HepG2 (cell line): ENCODE results near the gene ZSWIM6. TPM values are rescaled to one million over a fixed set of nuclear protein-coding genes. Genes with fewer than 3 reads are reported as not detected.

Experiments used
- ATAC-seq: fragments of 200-7000 bp; cut with Tn5 transposase; 3 replicates; pipeline ENCODE4 v1.9.1; 2020; ENCODE audit warnings: mild to moderate bottlenecking, moderate library complexity
- BruUV-seq: library from RNA; stranded (reverse); fragments of 400-500 nt; replicated peaks from 2 replicates; lab custom pipeline; 2021; lab: Mats Ljungman, UMichigan
- CTCF ChIA-PET: fragments of 300-600 bp; formaldehyde crosslinking; extraction: SDS; loops from one replicate; lab custom pipeline; 2021; ENCODE audit warnings: low total read pairs, inconsistent platforms, low intra/inter-chr PET ratio; lab: Yijun Ruan, JAX
- POLR2A ChIA-PET: fragments of 350-600 bp; sonication (Branson Sonifier 250); formaldehyde crosslinking; loops from one replicate; lab custom pipeline; 2020; ENCODE audit warnings: antibody characterized with exemption, inconsistent platforms; lab: Yijun Ruan, JAX
- DNase-seq: peaks from one replicate; pipeline ENCODE4 v3.0.0-alpha.2; 2015; ENCODE audit warnings: low spot score
- FAIRE-seq: peaks from 3 replicates; lab custom pipeline; 2011; peaks lifted over from hg19 to GRCh38; lab: Jason Lieb, UNC
- H2AFZ ChIP-seq: one replicate; pipeline ENCODE4 v1.6.1; 2011; ENCODE audit warnings: low read length, inconsistent platforms
- H3K27ac ChIP-seq: fragments of 300-600 bp; 3 replicates; pipeline ENCODE4 v1.8.0; 2011; ENCODE audit warnings: mixed run types, mild to moderate bottlenecking, mixed read lengths, low read length, inconsistent platforms; ENCODE audit not compliant: insufficient read depth; ENCODE audit errors: extremely low read length
- H3K27me3 ChIP-seq, 2 experiments: fragments of 200-600 bp in 1 of 2; 2 replicates in 1 of 2; 3 replicates in 1 of 2; pipeline versions ENCODE4 v1.6.0 to v1.8.0; 2011; ENCODE audit warnings: low read length in 2 of 2, mild to moderate bottlenecking in 2 of 2, moderate library complexity in 2 of 2, inconsistent platforms in 1 of 2; ENCODE audit not compliant: insufficient read depth in 2 of 2, control insufficient read depth in 1 of 2
- H3K36me3 ChIP-seq, 2 experiments: fragments of 200-600 bp in 1 of 2; replicated peaks in 1 of 2; 2 replicates in 1 of 2; 3 replicates in 1 of 2; pipeline versions ENCODE4 v1.5.1 to v1.8.0; 2011; ENCODE audit warnings: low read length in 2 of 2, inconsistent platforms in 1 of 2; ENCODE audit not compliant: insufficient read depth in 2 of 2, control insufficient read depth in 1 of 2
- H3K4me1 ChIP-seq: 2 replicates; pipeline ENCODE4 v1.5.1; 2012; ENCODE audit warnings: low read length, inconsistent platforms; ENCODE audit not compliant: insufficient read depth
- H3K4me2 ChIP-seq: 2 replicates; pipeline ENCODE4 v1.6.0; 2011; ENCODE audit warnings: low read depth, low read length, inconsistent platforms
- H3K4me3 ChIP-seq, 3 experiments: fragments of 200-600 bp in 1 of 3; sonication (generic), shearing (Covaris generic) in 1 of 3; replicated peaks in 1 of 3; 2 replicates each; pipeline ENCODE4 v1.5.1; 2011 to 2016; ENCODE audit warnings: low read length in 3 of 3, inconsistent platforms in 2 of 3, low read depth in 2 of 3, mild to moderate bottlenecking in 2 of 3, control low read depth in 1 of 3, mixed read lengths in 1 of 3; ENCODE audit not compliant: insufficient read depth in 1 of 3
- H3K79me2 ChIP-seq: one replicate; pipeline ENCODE4 v1.6.1; 2011; ENCODE audit warnings: low read length, inconsistent platforms; ENCODE audit not compliant: insufficient read depth
- H3K9ac ChIP-seq: 2 replicates; pipeline ENCODE4 v1.6.0; 2011; ENCODE audit warnings: mild to moderate bottlenecking, low read depth, low read length, inconsistent platforms; ENCODE audit not compliant: insufficient read depth
- H3K9me3 ChIP-seq: 2 replicates; pipeline ENCODE4 v1.5.1; 2012; ENCODE audit warnings: mild to moderate bottlenecking, low read length
- H4K20me1 ChIP-seq: 2 replicates; pipeline ENCODE4 v1.6.0; 2011; ENCODE audit warnings: inconsistent platforms, mild to moderate bottlenecking, low read length, moderate library complexity; ENCODE audit not compliant: insufficient read depth
- ARID2 ChIP-seq: sonication (generic); formaldehyde crosslinking; IDR thresholded peaks from 2 replicates; pipeline ENCODE4 v1.8.1; 2022; ENCODE audit warnings: mild to moderate bottlenecking, missing genetic modification reagents, borderline replicate concordance
- CBX5 ChIP-seq: sonication (generic); formaldehyde crosslinking; IDR thresholded peaks from 2 replicates; pipeline ENCODE4 v1.4.0; 2020; ENCODE audit warnings: missing genetic modification reagents, borderline replicate concordance
- HOXA7 ChIP-seq: sonication (generic); formaldehyde crosslinking; IDR thresholded peaks from 2 replicates; pipeline ENCODE4 v1.8.1; 2022; ENCODE audit warnings: mild to moderate bottlenecking, missing genetic modification reagents, moderate library complexity
- IKZF4 ChIP-seq: sonication (generic); formaldehyde crosslinking; IDR thresholded peaks from 2 replicates; pipeline ENCODE4 v1.5.1; 2020; ENCODE audit warnings: borderline replicate concordance, mild to moderate bottlenecking, low read depth, missing genetic modification reagents; ENCODE audit errors: not compliant biosample characterization
- MIER3 ChIP-seq: IDR thresholded peaks from 2 replicates; pipeline ENCODE4 v1.6.1; 2016; ENCODE audit warnings: missing compliant biosample characterization, borderline replicate concordance
- NFRKB ChIP-seq: fragments of 450-650 bp; IDR thresholded peaks from 2 replicates; pipeline ENCODE4 v1.6.1; 2017
- PHF20 ChIP-seq: sonication (generic); formaldehyde crosslinking; IDR thresholded peaks from 2 replicates; pipeline ENCODE4 v1.5.0; 2020; ENCODE audit warnings: mild to moderate bottlenecking, missing genetic modification reagents
- SMAD1 ChIP-seq: sonication (generic); formaldehyde crosslinking; IDR thresholded peaks from 2 replicates; pipeline ENCODE4 v1.4.0; 2020; ENCODE audit warnings: missing genetic modification reagents, low read depth, mild to moderate bottlenecking, borderline replicate concordance
- ZBTB7B ChIP-seq: sonication (generic); formaldehyde crosslinking; IDR thresholded peaks from 2 replicates; pipeline ENCODE4 v1.4.0; 2020; ENCODE audit warnings: missing genetic modification reagents
- ZKSCAN1 ChIP-seq: fragments of 150-350 bp; IDR thresholded peaks from 2 replicates; pipeline ENCODE4 v1.6.1; 2014; ENCODE audit warnings: low read length
- ZNF589 ChIP-seq: sonication (generic); formaldehyde crosslinking; conservative IDR thresholded peaks from 2 replicates; pipeline ENCODE4 v1.8.0; 2022; ENCODE audit warnings: mild to moderate bottlenecking, moderate library complexity, missing genetic modification reagents
- ZNF607 ChIP-seq: sonication (generic); formaldehyde crosslinking; IDR thresholded peaks from 2 replicates; pipeline ENCODE4 v1.5.1; 2020; ENCODE audit warnings: missing genetic modification reagents, mild to moderate bottlenecking, borderline replicate concordance
- ZNF841 ChIP-seq: sonication (generic); formaldehyde crosslinking; IDR thresholded peaks from 2 replicates; pipeline ENCODE4 v1.8.1; 2023; ENCODE audit warnings: missing genetic modification reagents, borderline replicate concordance
- ZSCAN20 ChIP-seq: sonication (generic); formaldehyde crosslinking; IDR thresholded peaks from 2 replicates; pipeline ENCODE4 v1.4.0; 2020; ENCODE audit warnings: missing genetic modification reagents, mild to moderate bottlenecking, borderline replicate concordance
- WGBS: methylation state at CpG from one replicate; pipeline ENCODE4 v1.1.6; 2017; ENCODE audit warnings: low lambda C conversion rate; 5-methylcytosine and 5-hydroxymethylcytosine counted together
- in situ Hi-C: cut with HindIII; loops from 2 replicates; pipeline ENCODE4 v1.10.0; 2017; ENCODE audit warnings: low pct_unique_long_range_greater_than_20kb; ENCODE audit not compliant: extremely low pct_ligation_motif_present
- intact Hi-C: fragments of 100-400 bp; cut with micrococcal nuclease; formaldehyde crosslinking; loops from one replicate; pipeline ENCODE4 v1.10.0; 2022; ENCODE audit not compliant: unreplicated experiment
- polyA plus RNA-seq, 8 experiments: library from polyadenylated mRNA; depleted of rRNA in 3 of 8; stranded (reverse) in 7 of 8; unstranded in 1 of 8; fragments of >200 nt; fragmentation: Illumina TruSeq in 4 of 8; extraction: Trizol in 4 of 8; gene quantifications; 2 replicates each; pipeline versions ENCODE4 v1.2.1 to v1.2.3, GENCODE V29; 2011 to 2016; ENCODE audit warnings: low read depth in 4 of 8, missing spikeins in 1 of 8, mixed read lengths in 1 of 8; ENCODE audit not compliant: insufficient read depth in 1 of 8
- total RNA-seq, 5 experiments: library from RNA; depleted of rRNA; stranded (reverse); fragments of >200 nt; fragmentation: Illumina TruSeq; extraction: Trizol; gene quantifications; 2 replicates each; pipeline ENCODE4 v1.2.3, GENCODE V29; 2016; ENCODE audit warnings: low read depth in 1 of 5
- TF ChIP-seq, protein P1 (sequence below): sonication (generic); formaldehyde crosslinking; IDR thresholded peaks from 2 replicates; pipeline ENCODE4 v1.8.0; 2022; ENCODE audit warnings: mild to moderate bottlenecking, missing genetic modification reagents, borderline replicate concordance
- TF ChIP-seq, protein P2 (sequence below): sonication (generic); formaldehyde crosslinking; IDR thresholded peaks from 2 replicates; pipeline ENCODE4 v1.8.1; 2023; ENCODE audit warnings: mild to moderate bottlenecking, missing genetic modification reagents
- TF ChIP-seq, protein P3 (sequence below): sonication (generic); formaldehyde crosslinking; IDR thresholded peaks from 2 replicates; pipeline ENCODE4 v1.4.0; 2020; ENCODE audit warnings: missing genetic modification reagents

Gene ZSWIM6
- total and polyA plus RNA-seq, 2 of the 13 experiments (the other 11 are each of a cell fraction or from before 2014, with no cell fraction given): 0.82 to 1.9 TPM

DNA sequence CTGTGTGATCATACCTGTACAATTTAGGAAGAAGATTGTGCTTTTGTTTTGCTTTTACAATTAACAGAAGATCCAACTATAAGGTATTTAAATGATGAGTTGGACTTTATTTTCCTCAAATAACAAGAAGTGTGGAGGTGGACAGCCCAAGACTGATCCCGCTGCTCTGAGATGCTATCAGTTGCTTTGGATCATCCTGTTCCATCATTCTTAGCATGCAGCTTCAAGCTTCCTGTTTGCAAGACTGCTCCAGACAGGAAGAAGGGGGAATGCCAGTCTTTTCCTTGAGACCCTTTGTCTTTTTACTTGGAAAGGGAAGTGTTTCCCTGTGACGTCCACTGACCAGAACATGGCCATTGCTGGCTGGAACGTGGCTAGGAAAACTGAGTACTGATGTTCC is 250.8 kb downstream of the ZSWIM6 start:
- ChIA-PET CTCF (no interaction called here), POLR2A (no interaction called here)
- FAIRE-seq (no peak), DNase-seq (no peak), ATAC-seq (no peak)
- Histone ChIP-seq H2AFZ (no peak overlapping the region), H3K9me3 (no peaks in the 10 kb centered on the region), H3K9ac (no peak overlapping the region), H3K27ac (no peak overlapping the region), H3K36me3 (no peaks in the 10 kb centered on the region), H3K4me1 (no peaks in the 10 kb centered on the region), H3K27me3 (no peaks in the 10 kb centered on the region), H3K4me2 (no peak overlapping the region), H3K4me3 (no peak overlapping the region), H4K20me1 (no peaks in the 10 kb centered on the region), H3K79me2 (no peaks in the 10 kb centered on the region)
- TF ChIP-seq PHF20 (CRISPR knock-in tag) (no peak), SMAD1 (no peak), ZKSCAN1 (no peak), CBX5 (CRISPR knock-in tag) (no peak), HOXA7 (CRISPR knock-in tag) (no peak), ARID2 (no peak), MIER3 (CRISPR knock-in tag) (no peak), ZNF841 (no peak), ZSCAN20 (CRISPR knock-in tag) (no peak), ZNF589 (CRISPR knock-in tag) (no peak), NFRKB (no peak), IKZF4 (no peak), ZNF607 (CRISPR knock-in tag) (no peak), ZBTB7B (no peak)
- TF ChIP-seq, protein P1, sequence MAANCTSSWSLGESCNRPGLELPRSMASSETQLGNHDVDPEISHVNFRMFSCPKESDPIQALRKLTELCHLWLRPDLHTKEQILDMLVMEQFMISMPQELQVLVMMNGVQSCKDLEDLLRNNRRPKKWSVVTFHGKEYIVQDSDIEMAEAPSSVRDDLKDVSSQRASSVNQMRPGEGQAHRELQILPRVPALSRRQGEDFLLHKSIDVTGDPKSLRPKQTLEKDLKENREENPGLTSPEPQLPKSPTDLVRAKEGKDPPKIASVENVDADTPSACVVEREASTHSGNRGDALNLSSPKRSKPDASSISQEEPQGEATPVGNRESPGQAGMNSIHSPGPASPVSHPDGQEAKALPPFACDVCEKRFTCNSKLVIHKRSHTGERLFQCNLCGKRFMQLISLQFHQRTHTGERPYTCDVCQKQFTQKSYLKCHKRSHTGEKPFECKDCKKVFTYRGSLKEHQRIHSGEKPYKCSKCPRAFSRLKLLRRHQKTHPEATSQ (CRISPR knock-in tag): no peak
- TF ChIP-seq, protein P2, sequence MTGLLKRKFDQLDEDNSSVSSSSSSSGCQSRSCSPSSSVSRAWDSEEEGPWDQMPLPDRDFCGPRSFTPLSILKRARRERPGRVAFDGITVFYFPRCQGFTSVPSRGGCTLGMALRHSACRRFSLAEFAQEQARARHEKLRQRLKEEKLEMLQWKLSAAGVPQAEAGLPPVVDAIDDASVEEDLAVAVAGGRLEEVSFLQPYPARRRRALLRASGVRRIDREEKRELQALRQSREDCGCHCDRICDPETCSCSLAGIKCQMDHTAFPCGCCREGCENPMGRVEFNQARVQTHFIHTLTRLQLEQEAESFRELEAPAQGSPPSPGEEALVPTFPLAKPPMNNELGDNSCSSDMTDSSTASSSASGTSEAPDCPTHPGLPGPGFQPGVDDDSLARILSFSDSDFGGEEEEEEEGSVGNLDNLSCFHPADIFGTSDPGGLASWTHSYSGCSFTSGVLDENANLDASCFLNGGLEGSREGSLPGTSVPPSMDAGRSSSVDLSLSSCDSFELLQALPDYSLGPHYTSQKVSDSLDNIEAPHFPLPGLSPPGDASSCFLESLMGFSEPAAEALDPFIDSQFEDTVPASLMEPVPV (CRISPR knock-in tag): no peak
- TF ChIP-seq, protein P3, sequence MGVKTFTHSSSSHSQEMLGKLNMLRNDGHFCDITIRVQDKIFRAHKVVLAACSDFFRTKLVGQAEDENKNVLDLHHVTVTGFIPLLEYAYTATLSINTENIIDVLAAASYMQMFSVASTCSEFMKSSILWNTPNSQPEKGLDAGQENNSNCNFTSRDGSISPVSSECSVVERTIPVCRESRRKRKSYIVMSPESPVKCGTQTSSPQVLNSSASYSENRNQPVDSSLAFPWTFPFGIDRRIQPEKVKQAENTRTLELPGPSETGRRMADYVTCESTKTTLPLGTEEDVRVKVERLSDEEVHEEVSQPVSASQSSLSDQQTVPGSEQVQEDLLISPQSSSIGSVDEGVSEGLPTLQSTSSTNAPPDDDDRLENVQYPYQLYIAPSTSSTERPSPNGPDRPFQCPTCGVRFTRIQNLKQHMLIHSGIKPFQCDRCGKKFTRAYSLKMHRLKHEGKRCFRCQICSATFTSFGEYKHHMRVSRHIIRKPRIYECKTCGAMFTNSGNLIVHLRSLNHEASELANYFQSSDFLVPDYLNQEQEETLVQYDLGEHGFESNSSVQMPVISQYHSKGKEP (CRISPR knock-in tag): no peak
- no TSS peak for BruUV-seq
- intact Hi-C loops (no loop called here), in situ Hi-C loops (no loop called here)
- 0% methylated on average over 3 of the region's 3 CpGs for WGBS
